ENCODE measurements around the gene BHLHE40.

Gene BHLHE40

GRCh38 chr3:4983739-4984510 is 4.7 kb downstream of the BHLHE40 start:
- DNase-seq (ENCODE audit: low read depth): no peak

GRCh38 chr3:4984511-4984864 is 5.3 kb downstream of the BHLHE40 start:
- no peak for DNase-seq (ENCODE audit: low read depth)

GRCh38 chr3:4985330-4986174 is 6.3 kb downstream of the BHLHE40 start:
- DNase-seq (ENCODE audit: low read depth): no peak

- DNase-seq (ENCODE audit: low read depth): no peak
Measured at GRCh38 chr3:4986175-4986781, 7.0 kb downstream of the BHLHE40 start.

GRCh38 chr3:4986782-4987537 is 7.7 kb downstream of the BHLHE40 start:
- DNase-seq (ENCODE audit: low read depth): no peak

GRCh38 chr3:4987538-4988296 is 8.5 kb downstream of the BHLHE40 start:
- DNase-seq (ENCODE audit: low read depth): no peak

DNA sequence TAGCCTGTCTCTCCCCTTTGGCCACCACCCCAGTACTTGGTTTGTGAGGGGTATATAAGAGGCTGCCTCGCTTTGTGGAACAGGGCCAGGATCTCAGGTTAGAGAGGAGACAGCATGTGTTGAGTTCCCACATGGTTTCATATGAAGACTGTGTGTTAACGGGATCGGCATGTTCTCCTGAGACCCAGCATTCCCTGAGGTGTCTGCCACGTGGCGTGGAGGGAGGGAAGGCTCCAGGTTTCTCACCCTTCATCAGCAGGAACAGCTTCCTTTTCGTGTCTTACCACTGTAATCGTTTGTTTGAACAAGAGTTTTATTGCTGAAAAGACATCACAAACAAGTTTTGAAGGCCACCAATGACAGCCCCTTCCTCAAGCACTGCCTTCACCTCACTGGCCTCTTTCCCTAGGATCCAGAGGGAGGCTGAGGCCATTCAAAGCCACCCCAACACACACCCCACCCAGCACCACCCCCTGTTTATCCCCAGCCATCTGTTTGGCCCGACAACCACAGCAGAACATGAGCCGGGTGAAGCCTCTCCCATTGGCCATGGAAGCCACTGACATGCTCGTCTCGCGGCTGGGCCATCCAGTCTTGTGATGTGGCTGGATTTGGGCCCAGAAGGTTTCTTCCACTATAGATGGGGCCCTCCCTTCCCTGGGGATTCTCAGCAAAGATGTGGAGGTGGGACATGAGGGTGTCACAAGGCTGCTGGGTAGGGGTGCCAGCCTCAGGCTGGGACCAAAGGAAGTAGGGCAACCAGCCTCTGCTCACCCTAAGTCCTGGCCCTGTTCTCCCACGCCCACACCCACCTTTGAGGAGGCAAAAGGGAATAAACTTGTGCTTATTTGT is 10.0 kb downstream of the BHLHE40 start:
- DNase-seq (ENCODE audit: low read depth): no peak

DNA sequence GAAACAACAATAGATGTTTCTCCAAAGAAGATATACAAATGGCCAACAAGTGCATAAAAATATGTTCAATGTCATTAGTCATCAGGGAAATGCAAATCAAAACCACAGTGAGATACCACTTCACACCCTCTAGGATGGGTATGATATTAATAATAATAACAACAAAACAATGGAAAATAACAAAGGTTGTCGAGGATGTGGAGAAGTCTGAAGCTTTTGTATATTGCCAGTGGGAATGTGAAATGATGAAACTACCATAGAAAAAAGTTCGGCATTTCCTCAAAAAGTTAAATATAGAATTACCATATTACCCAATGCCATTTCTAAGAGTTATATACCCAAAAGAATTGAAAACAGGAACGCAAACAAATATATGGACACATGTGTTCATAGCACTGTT is 10.8 kb downstream of the BHLHE40 start:
- DNase-seq (ENCODE audit: low read depth): no peak

DNA sequence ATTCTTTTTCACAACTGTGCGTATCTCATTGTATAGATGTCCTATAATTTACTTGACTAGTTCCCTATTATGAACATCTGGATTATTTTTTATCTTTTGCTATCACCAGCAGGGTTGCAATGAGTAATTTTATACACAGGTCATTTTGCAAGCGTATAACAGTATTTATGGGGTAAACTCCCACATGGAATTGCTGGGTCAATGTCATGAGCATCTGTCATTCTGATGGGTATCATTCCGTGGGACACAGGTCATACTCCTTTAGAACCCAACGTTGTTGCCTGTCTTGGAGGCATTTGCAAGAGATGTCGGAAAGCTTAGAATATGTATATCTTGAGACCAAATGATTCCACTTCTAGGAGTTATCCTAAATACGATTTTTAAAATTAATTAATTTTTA is 12.9 kb downstream of the BHLHE40 start:
- no peak for DNase-seq (ENCODE audit: low read depth)

GRCh38 chr3:4993276-4994143 is 14.3 kb downstream of the BHLHE40 start:
- DNase-seq (ENCODE audit: low read depth): no peak

GRCh38 chr3:4994144-4994730 is 15.0 kb downstream of the BHLHE40 start:
- no peak for DNase-seq (ENCODE audit: low read depth)

DNA sequence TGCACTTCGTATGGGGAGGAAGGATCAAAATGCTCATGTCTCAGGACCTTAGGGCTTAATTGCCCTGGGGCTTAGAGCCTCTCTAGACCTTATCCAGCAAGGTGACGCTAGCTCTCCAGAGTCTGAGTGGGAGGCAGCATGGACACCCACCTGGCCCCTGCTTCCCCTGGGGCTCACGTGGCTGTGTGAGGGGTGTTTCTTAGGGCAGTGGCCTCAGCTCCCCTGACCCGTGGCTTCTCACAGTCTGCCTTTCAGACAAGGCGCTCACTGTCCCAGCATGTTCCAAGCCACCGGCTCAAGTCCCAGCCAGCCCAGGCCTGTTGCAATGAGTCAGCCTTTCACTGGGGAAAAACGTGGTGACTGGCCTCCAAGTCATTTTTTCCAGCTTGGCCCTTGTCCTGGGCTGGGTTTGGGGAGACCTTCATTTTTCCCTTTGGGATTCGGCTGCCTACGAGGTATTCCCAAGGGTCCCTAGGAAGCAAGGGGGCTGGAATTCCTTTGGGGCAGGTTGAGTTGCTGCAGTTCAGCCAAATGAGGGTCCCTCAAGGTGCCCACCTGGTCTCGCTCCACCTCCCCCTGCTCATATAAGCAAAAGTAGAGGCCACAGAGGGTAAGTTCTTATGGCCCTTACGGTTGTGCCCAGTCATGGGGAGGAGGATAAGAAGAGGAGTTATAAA is 15.7 kb downstream of the BHLHE40 start:
- no peak for DNase-seq (ENCODE audit: low read depth)

DNA sequence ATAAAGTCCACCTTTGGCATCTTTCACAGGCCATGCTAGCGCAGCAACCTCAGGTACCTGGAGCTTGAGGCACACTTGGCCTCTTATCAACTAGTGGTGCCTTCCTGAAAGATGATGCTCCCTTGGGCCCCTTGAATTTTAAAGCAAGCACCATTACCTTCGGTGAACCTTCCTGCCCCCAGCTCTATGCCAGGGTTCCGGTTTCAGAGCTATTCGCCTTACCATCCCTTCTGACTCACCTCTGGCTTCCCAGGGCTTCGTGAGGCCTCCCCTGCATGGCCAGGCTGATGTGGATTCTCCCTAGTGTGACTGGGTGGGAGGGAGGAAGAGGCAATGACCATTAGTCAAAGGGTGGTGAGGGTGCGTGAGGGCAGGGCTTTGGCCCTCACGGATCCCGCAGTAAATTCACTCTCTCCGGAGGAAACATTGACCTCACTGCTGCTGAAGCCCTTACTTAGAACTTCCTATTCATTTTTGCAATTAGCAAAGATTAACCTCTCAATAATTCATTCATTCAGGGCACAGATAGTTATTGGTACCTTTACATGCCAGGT is 16.3 kb downstream of the BHLHE40 start:
- no peak for DNase-seq (ENCODE audit: low read depth)

- DNase-seq (ENCODE audit: low read depth): no peak
Measured at GRCh38 chr3:4996223-4996765, 17.1 kb downstream of the BHLHE40 start.

DNA sequence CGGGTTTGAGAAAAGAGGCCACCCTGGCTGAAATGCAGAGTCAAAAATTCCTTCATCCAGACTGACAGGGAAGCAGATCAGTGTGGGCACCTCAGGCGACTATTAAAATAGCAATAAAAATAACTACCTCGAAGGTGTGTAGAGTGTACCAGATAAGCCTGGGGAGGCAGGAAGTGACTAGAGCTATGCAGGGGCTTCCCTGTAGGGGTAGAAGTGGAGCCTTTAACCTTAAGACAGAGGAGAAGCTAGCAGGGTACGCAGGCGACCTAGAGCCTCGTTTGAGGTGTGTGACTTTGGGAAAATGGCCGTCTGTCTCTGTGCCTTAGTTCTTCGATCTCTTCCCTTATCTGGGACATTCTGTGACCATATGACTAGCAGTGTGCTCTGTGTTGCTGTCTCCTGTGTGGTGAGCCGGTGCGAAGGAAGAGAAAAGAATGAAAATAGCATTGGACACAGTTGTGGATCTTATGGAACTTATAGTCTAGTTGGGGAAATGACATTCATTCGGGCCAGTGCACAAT is 17.6 kb downstream of the BHLHE40 start:
- DNase-seq (ENCODE audit: low read depth): no peak

DNA sequence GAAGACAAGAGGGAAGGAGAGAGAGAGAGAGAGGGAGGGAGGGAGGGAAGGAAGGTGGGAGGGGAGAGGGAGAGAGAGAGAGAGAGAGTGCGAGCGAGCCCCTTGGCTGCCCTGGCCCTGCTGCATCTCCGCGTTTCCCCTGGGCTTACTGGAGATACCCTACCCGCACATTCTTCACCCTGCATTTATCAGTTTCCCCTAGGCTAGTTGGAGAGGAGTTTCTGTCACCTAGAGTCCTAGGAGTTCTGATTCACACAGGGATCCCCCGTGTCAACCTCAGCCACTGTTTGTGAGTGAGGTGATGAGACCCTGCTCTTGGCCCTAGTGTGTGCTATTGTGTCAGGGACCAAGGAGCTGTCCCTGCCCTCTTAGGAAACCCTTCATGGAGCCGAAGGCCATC is 18.7 kb downstream of the BHLHE40 start:
- no peak for DNase-seq (ENCODE audit: low read depth)

- no peak for DNase-seq (ENCODE audit: low read depth)
Measured at GRCh38 chr3:4999531-5000184, 20.4 kb downstream of the BHLHE40 start.

Measured in HS-27A (cell line).